ENCODE data around the gene OSM.

The OSM gene

GRCh38 chr22:30235687-30236170 lies 30.9 kb downstream of the OSM start:
- TF ChIP-seq CTCF (IDR thresholded peaks at IDR 0.05): no peak

- TF ChIP-seq CTCF (IDR thresholded peaks at IDR 0.05): no peak
These were observed 31.7 kb downstream of the OSM start for GRCh38 chr22:30234786-30235470.

- TF ChIP-seq CTCF (IDR thresholded peaks at IDR 0.05): no peak
These were observed 33.1 kb downstream of the OSM start for GRCh38 chr22:30233582-30233981.

- TF ChIP-seq CTCF (IDR thresholded peaks at IDR 0.05): no peak
These were observed 33.9 kb downstream of the OSM start for GRCh38 chr22:30232716-30233218.

- TF ChIP-seq CTCF (IDR thresholded peaks at IDR 0.05): no peak
These were observed 35.7 kb downstream of the OSM start for GRCh38 chr22:30230787-30231461.

GRCh38 chr22:30230330-30230729 lies 36.3 kb downstream of the OSM start:
- no peak for TF ChIP-seq CTCF (IDR thresholded peaks at IDR 0.05)

GRCh38 chr22:30228509-30229359 lies 37.9 kb downstream of the OSM start:
- no peak for TF ChIP-seq CTCF (IDR thresholded peaks at IDR 0.05)
